GM08714 (cell line): ENCODE measurements around the gene HOXC9.

ENCODE experiments used
- H3K4me3 ChIP-seq: fragments of 200-500 bp; sonication (Bioruptor generic); 2 replicates; pipeline ENCODE4 v1.5.1; 2014; ENCODE audit warnings: mild to moderate bottlenecking, low read length, inconsistent platforms
- ZNF274 ChIP-seq: IDR thresholded peaks from 2 replicates; pipeline ENCODE4 v1.6.1; 2012; ENCODE audit warnings: mild to moderate bottlenecking, low read depth, low read length

The HOXC9 gene

DNA sequence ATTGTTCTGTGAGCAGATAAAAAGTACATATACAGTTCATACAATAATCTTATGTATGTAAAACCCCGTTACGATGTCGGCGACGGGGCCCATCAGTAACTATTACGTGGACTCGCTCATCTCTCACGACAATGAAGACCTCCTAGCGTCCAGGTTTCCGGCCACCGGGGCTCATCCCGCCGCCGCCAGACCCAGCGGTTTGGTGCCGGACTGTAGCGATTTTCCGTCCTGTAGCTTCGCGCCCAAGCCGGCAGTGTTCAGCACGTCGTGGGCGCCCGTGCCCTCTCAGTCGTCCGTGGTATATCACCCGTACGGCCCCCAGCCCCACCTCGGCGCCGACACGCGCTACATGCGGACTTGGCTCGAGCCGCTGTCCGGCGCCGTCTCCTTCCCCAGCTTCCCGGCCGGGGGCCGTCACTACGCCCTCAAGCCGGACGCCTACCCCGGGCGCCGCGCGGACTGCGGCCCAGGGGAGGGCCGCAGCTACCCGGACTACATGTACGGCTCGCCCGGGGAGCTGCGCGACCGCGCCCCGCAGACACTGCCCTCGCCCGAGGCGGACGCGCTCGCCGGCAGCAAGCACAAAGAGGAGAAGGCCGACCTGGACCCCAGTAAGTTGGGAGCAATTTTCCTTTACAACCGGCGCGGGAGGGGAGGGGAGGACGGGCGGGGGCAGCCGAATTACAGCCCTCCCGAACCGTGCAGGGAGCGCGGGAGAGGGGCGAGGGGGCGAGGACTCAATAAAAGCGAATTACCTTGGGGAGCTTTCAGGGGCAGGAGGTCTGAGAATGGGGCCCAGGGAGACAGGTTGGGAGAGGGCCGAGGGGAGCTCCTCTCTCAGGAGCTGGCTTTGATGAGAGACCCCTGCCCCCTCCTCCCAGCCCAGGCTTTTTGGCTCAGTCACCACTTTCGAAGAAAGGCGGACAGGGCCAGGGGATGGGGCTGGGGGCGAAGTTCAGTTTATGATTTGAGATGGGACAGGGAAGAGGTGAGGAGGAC, at the start of gene HOXC9:
HOXC9 (plus strand) TSS at position 46 of the 999 bp plus-strand sequence; CDS start at position 74, 28 bp downstream.
- TF ChIP-seq ZNF274: no peak
- H3K4me3 ChIP-seq: peak within 1 kb of the TSS; percentile 8; the same call in 1 of the 2 replicates

- no peak overlapping the region for H3K4me3 ChIP-seq
- TF ChIP-seq ZNF274: no peak
Measured at GRCh38 chr12:53950437-53950773, 49.6 kb upstream of the HOXC9 start.

DNA sequence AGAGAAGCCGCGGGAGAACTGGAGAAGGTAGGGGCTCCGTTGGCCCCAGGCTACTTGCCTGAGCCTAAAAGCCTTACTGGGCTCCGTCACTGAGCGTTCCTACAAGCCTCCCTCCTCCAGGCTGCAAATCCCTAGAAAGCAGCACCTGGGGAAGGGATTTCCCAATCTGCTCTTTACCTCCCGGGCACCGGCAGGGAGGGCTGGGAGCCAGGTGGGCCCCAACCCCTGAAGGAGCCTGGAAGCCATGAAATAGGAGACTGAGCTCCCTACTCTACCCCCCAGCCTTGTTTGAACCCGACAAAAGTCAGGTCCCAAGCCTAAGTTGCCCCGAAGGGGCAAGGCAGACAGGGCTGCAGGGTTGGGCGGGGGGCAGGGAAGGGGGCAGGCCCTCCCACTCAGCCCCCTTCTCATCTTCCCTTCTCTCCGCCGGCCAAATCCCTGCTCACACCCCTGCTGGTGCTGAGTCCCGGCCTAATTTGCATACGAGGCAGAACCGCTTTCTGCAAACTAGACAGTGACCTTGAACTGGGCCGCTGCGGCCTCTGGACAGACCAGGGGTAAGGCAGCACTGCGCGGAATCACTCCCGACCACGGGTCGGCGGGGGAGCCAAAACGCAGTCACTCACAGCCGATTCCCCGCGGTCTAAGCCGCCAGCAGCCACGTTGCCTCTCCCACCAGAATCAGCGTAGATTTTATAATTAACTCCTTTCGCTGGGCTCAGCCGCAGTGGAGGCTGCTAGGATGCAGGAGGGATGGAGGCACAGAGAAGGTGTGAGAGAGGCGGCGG, 49.0 kb upstream of the HOXC9 start:
- no peak overlapping the region for H3K4me3 ChIP-seq
- TF ChIP-seq ZNF274: no peak

GRCh38 chr12:53951577-53952334, 48.2 kb upstream of the HOXC9 start:
- no peak overlapping the region for H3K4me3 ChIP-seq
- no peak for TF ChIP-seq ZNF274

DNA sequence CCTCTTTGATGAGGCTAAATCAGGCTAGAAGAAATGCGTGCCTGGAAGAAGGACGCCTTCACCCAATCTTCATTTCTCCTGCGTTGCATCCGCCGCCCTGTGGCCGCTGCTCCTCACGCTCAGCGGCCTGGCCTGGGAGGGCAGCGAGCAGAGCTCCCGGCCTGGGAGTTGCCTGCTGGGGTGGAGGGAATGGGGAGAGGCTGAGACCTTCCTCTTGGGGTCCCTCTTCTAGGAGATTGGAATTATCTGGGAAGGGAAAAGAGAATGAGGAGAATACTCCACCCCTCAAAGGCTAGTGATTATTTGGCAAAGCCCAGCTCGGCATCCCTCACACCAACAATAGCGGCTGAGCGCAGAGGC, 47.6 kb upstream of the HOXC9 start:
- TF ChIP-seq ZNF274: no peak
- H3K4me3 ChIP-seq: no peak overlapping the region

- TF ChIP-seq ZNF274: no peak
- H3K4me3 ChIP-seq: no peak overlapping the region
Measured at GRCh38 chr12:53952871-53953734, 46.9 kb upstream of the HOXC9 start.

DNA sequence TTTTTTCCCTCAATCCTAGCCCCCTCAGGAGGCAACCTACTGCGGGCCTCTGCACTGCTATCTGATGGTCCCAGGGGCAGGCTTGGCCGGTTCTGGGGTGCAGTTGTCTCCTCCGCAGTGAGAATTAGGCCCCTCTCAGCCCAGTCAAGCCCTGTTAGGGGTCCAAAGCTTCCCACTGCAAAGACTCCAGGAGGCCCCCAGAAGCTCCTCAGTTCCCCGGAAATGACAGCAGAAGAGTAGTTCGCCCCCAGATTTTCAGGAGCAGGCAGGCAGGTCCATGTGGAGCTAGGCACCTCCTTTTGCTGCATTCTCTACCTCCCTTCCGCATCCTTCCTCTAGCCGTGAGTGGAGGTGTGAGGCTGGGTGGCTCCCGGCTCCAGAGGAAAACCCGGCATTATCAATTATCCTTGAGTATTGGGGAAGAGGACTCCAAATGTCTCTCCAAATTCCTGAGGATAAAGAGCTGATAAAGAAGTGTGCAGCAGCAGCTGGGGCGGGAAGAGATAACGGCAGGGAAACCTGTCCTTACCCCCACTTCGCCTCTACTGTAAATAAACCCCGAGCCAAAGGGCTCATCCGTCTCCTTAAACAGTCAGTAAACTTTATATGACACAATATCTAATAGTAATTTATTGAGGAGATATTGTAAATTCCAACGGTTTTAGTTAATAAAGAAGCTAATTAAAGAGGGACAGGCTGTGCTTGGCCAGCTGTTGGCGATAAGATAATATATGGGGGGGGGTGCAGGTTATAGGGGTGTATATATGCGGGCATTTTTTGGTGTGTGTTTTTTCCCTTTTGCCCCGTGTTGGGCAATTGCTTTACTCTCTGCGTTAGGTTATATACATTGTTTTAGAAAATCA, 45.9 kb upstream of the HOXC9 start:
- H3K4me3 ChIP-seq: no peak overlapping the region
- TF ChIP-seq ZNF274: no peak

GRCh38 chr12:53954694-53955035, 45.3 kb upstream of the HOXC9 start, which contains the start of gene HOXC12:
TSS of gene HOXC12 (plus strand) at chr12:53954903. CDS start at chr12:53954930, 27 bp downstream.
- TF ChIP-seq ZNF274: no peak
- no peak within 1 kb of the TSS for H3K4me3 ChIP-seq

GRCh38 chr12:53955036-53955775, 44.8 kb upstream of the HOXC9 start:
- no peak overlapping the region for H3K4me3 ChIP-seq

DNA sequence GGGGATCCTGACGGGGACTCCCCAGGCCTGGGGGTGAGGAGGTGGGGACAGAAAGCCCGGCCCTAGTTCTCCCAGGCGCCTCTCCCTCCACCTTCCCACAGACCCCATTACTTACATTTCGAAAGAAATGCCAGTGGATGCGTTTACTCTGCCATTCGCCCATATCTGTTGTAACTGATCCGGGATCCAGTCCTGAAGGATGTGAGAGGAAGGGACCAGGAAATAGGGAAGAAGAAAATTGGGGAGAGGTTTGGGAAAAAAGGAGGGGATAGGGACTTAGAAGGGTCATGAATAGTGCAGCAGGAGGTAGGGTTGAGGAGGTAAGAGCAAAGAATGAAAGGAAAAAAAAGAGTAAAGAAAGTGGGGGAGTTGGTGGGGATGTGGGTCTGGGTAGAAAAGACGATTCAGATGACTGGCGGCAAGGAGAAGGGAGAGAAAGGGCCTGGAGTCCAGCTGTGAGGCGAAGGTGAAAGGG, 44.1 kb upstream of the HOXC9 start:
- no peak for TF ChIP-seq ZNF274
- no peak overlapping the region for H3K4me3 ChIP-seq

More at GRCh38 chr12:53955036-53955775, 44.8 kb upstream of the HOXC9 start:
- TF ChIP-seq ZNF274: no peak

- H3K4me3 ChIP-seq: no peak overlapping the region
- no peak for TF ChIP-seq ZNF274
Measured at GRCh38 chr12:53956251-53956887, 43.6 kb upstream of the HOXC9 start.
